HepG2 (cell line): ENCODE measurements around the gene TRIM31. TPM values are rescaled to one million over a fixed set of nuclear protein-coding genes. Genes with fewer than 3 reads are reported as not detected.
A peak's percentile ranks its signal among the peaks of the same experiment; 100 is the strongest.

Source experiments
- CENPT ChIP-seq: sonication (generic); formaldehyde crosslinking; IDR thresholded peaks from 2 replicates; pipeline ENCODE4 v1.8.0; 2022; ENCODE audit warnings: low read depth, mild to moderate bottlenecking, moderate library complexity, missing genetic modification reagents
- CREBL2 ChIP-seq: sonication (generic); formaldehyde crosslinking; IDR thresholded peaks from 2 replicates; pipeline ENCODE4 v1.8.1; 2023; ENCODE audit warnings: missing genetic modification reagents, mild to moderate bottlenecking, borderline replicate concordance
- FIP1L1 ChIP-seq: fragments of 200-400 bp; formaldehyde crosslinking; IDR thresholded peaks from 2 replicates; pipeline ENCODE4 v1.6.1; 2018; ENCODE audit warnings: low read depth, mild to moderate bottlenecking, low read length, moderate library complexity, borderline replicate concordance; ENCODE audit not compliant: insufficient read depth
- FOXO1 ChIP-seq: sonication (generic); formaldehyde crosslinking; IDR thresholded peaks from 2 replicates; pipeline ENCODE4 v1.4.0; 2020; ENCODE audit warnings: missing genetic modification reagents
- FUBP1 ChIP-seq: sonication (generic); formaldehyde crosslinking; IDR thresholded peaks from 2 replicates; pipeline ENCODE4 v1.5.1; 2020; ENCODE audit warnings: missing genetic modification reagents, mild to moderate bottlenecking, borderline replicate concordance
- HMG20B ChIP-seq: conservative IDR thresholded peaks from 2 replicates; pipeline ENCODE4 v1.6.1; 2016; ENCODE audit warnings: missing genetic modification reagents, missing compliant biosample characterization
- HMGXB3 ChIP-seq: sonication (generic); formaldehyde crosslinking; IDR thresholded peaks from 2 replicates; pipeline ENCODE4 v1.4.0; 2020; ENCODE audit warnings: missing genetic modification reagents, borderline replicate concordance
- HNRNPK ChIP-seq: fragments of 200-400 bp; formaldehyde crosslinking; IDR thresholded peaks from 2 replicates; pipeline ENCODE4 v1.6.1; 2018; ENCODE audit warnings: low read length, low read depth, moderate library complexity, mild to moderate bottlenecking; ENCODE audit not compliant: poor library complexity, severe bottlenecking
- RFXANK ChIP-seq: IDR thresholded peaks from 2 replicates; pipeline ENCODE4 v1.6.1; 2016
- TAF15 ChIP-seq: fragments of 200-400 bp; formaldehyde crosslinking; IDR thresholded peaks from one replicate; pipeline ENCODE4 v1.6.1; 2018; ENCODE audit warnings: mild to moderate bottlenecking, low read depth, low read length; ENCODE audit not compliant: poor library complexity, severe bottlenecking
- THAP7 ChIP-seq: sonication (generic); formaldehyde crosslinking; IDR thresholded peaks from 2 replicates; pipeline ENCODE4 v1.8.1; 2023; ENCODE audit warnings: mild to moderate bottlenecking, missing genetic modification reagents
- ZNF180 ChIP-seq: sonication (generic); formaldehyde crosslinking; IDR thresholded peaks from 2 replicates; pipeline ENCODE4 v1.4.0; 2020; ENCODE audit warnings: low read depth, missing genetic modification reagents, borderline replicate concordance
- ZNF234 ChIP-seq: sonication (generic); formaldehyde crosslinking; conservative IDR thresholded peaks from 2 replicates; pipeline ENCODE4 v1.5.1; 2020; ENCODE audit warnings: mild to moderate bottlenecking, missing genetic modification reagents
- ZNF335 ChIP-seq: sonication (generic); formaldehyde crosslinking; IDR thresholded peaks from 2 replicates; pipeline ENCODE4 v1.4.0; 2020; ENCODE audit warnings: missing genetic modification reagents
- ZNF432 ChIP-seq: sonication (generic); formaldehyde crosslinking; IDR thresholded peaks from 2 replicates; pipeline ENCODE4 v1.5.0; 2020; ENCODE audit warnings: missing genetic modification reagents, mild to moderate bottlenecking, borderline replicate concordance
- ZNF460 ChIP-seq: sonication (generic); formaldehyde crosslinking; IDR thresholded peaks from 2 replicates; pipeline ENCODE4 v1.5.1; 2020; ENCODE audit warnings: missing genetic modification reagents, mild to moderate bottlenecking, borderline replicate concordance
- ZNF652 ChIP-seq: IDR thresholded peaks from 2 replicates; pipeline ENCODE4 v1.6.1; 2016; ENCODE audit warnings: low read depth, borderline replicate concordance
- ZNF782 ChIP-seq: sonication (generic); formaldehyde crosslinking; IDR thresholded peaks from 2 replicates; pipeline ENCODE4 v1.4.0; 2020; ENCODE audit warnings: missing genetic modification reagents, mild to moderate bottlenecking, borderline replicate concordance
- polyA plus RNA-seq, 8 experiments: library from polyadenylated mRNA; depleted of rRNA in 3 of 8; stranded (reverse) in 7 of 8; unstranded in 1 of 8; fragments of >200 nt; fragmentation: Illumina TruSeq in 4 of 8; extraction: Trizol in 4 of 8; gene quantifications; 2 replicates each; pipeline versions ENCODE4 v1.2.1 to v1.2.3, GENCODE V29; 2011 to 2016; ENCODE audit warnings: low read depth in 4 of 8, missing spikeins in 1 of 8, mixed read lengths in 1 of 8; ENCODE audit not compliant: insufficient read depth in 1 of 8
- total RNA-seq, 5 experiments: library from RNA; depleted of rRNA; stranded (reverse); fragments of >200 nt; fragmentation: Illumina TruSeq; extraction: Trizol; gene quantifications; 2 replicates each; pipeline ENCODE4 v1.2.3, GENCODE V29; 2016; ENCODE audit warnings: low read depth in 1 of 5

Gene TRIM31
- total and polyA plus RNA-seq, 2 of the 13 experiments (the other 11 are each of a cell fraction or from before 2014, with no cell fraction given): 0.13 to 0.51 TPM

GRCh38 chr6:30130887-30131862, 18.3 kb upstream of the TRIM31 start (continued):
- peak; percentile 61; the same call in 1 of the 2 replicates for TF ChIP-seq HMGXB3 (CRISPR knock-in tag)
- no peak for TF ChIP-seq FUBP1 (CRISPR knock-in tag)
- no peak for TF ChIP-seq ZNF180 (CRISPR knock-in tag)
- no peak for TF ChIP-seq ZNF234 (CRISPR knock-in tag)
- 0 out of 2 replicates have a peak, but pooled peaks have one; percentile 30 for TF ChIP-seq ZNF652
- TF ChIP-seq THAP7 (CRISPR knock-in tag): no peak
- peak; percentile 83; the same call in 1 of the 2 replicates for TF ChIP-seq ZNF335
- TF ChIP-seq CENPT: no peak
- TF ChIP-seq FIP1L1: no peak
- no peak for TF ChIP-seq HNRNPK
- TF ChIP-seq FOXO1: peak; percentile 64; the same call in 1 of the 2 replicates
- TF ChIP-seq ZNF432 (CRISPR knock-in tag): no peak
- TF ChIP-seq HMG20B (CRISPR knock-in tag): no peak; the same call in 1 of the 2 replicates
- peak; percentile 89; the same call in 1 of the 2 replicates for TF ChIP-seq RFXANK (CRISPR knock-in tag)
- no peak for TF ChIP-seq ZNF782 (CRISPR knock-in tag)
- TF ChIP-seq TAF15: no peak
- no peak for TF ChIP-seq CREBL2 (CRISPR knock-in tag)
- TF ChIP-seq ZNF460: no peak
